Measurements from ENCODE around the gene TRAK1.

TRAK1 gene

GRCh38 chr3:42164656-42165055 is 73.5 kb downstream of the TRAK1 start:
- TF ChIP-seq CTCF (IDR thresholded peaks at IDR 0.05; ENCODE audit: low read depth, low read length) (no peak), EZH2phosphoT487 (IDR thresholded peaks at IDR 0.05; ENCODE audit: low read depth) (no peak)
- no peak overlapping the region for H2AFZ ChIP-seq (ENCODE audit: low read depth, low read length)
- H3K27me3 ChIP-seq (ENCODE audit: low read depth, low read length), result no peaks in the 10 kb centered on the region
- H3K4me3 ChIP-seq (ENCODE audit: low read length), result no peak overlapping the region
- no peak overlapping the region for H3K4me2 ChIP-seq (ENCODE audit: low read length)
- H3K79me2 ChIP-seq (ENCODE audit: low read length), result peaks cover 89% of the 10 kb centered on the region
- peaks cover 7% of the 10 kb centered on the region for H3K4me1 ChIP-seq (ENCODE audit: low read length)
- H3K9ac ChIP-seq (ENCODE audit: low read length), result no peak overlapping the region
- peaks cover 94% of the 10 kb centered on the region for H4K20me1 ChIP-seq (ENCODE audit: insufficient read depth, low read length)
- peaks cover 4% of the 10 kb centered on the region for H3K36me3 ChIP-seq (replicated peaks; ENCODE audit: low read depth, low read length)
- no peak overlapping the region for H3K27ac ChIP-seq (ENCODE audit: low read length)
- no peaks in the 10 kb centered on the region for H3K9me3 ChIP-seq (ENCODE audit: insufficient read depth, low read length)

- no peak overlapping the region for H3K4me3 ChIP-seq (ENCODE audit: low read length)
- H4K20me1 ChIP-seq (ENCODE audit: insufficient read depth, low read length), result peaks cover 94% of the 10 kb centered on the region
- peaks cover 10% of the 10 kb centered on the region for H3K4me1 ChIP-seq (ENCODE audit: low read length)
- H3K27me3 ChIP-seq (ENCODE audit: low read depth, low read length), result no peaks in the 10 kb centered on the region
- peaks cover 89% of the 10 kb centered on the region for H3K79me2 ChIP-seq (ENCODE audit: low read length)
- peaks cover 4% of the 10 kb centered on the region for H3K36me3 ChIP-seq (replicated peaks; ENCODE audit: low read depth, low read length)
- no peak overlapping the region for H3K27ac ChIP-seq (ENCODE audit: low read length)
- TF ChIP-seq CTCF (IDR thresholded peaks at IDR 0.05; ENCODE audit: low read depth, low read length) (no peak), EZH2phosphoT487 (IDR thresholded peaks at IDR 0.05; ENCODE audit: low read depth) (no peak)
- H3K9me3 ChIP-seq (ENCODE audit: insufficient read depth, low read length), result no peaks in the 10 kb centered on the region
- H3K9ac ChIP-seq (ENCODE audit: low read length), result no peak overlapping the region
- H3K4me2 ChIP-seq (ENCODE audit: low read length), result no peak overlapping the region
- H2AFZ ChIP-seq (ENCODE audit: low read depth, low read length), result no peak overlapping the region
These were observed 74.1 kb downstream of the TRAK1 start for GRCh38 chr3:42165211-42165610.

- peaks cover 92% of the 10 kb centered on the region for H4K20me1 ChIP-seq (ENCODE audit: insufficient read depth, low read length)
- H3K9ac ChIP-seq (ENCODE audit: low read length), result no peak overlapping the region
- no peaks in the 10 kb centered on the region for H3K27me3 ChIP-seq (ENCODE audit: low read depth, low read length)
- TF ChIP-seq EZH2phosphoT487 (IDR thresholded peaks at IDR 0.05; ENCODE audit: low read depth) (no peak), CTCF (IDR thresholded peaks at IDR 0.05; ENCODE audit: low read depth, low read length) (no peak)
- H3K4me2 ChIP-seq (ENCODE audit: low read length), result no peak overlapping the region
- no peak overlapping the region for H3K27ac ChIP-seq (ENCODE audit: low read length)
- H3K79me2 ChIP-seq (ENCODE audit: low read length), result peaks cover 88% of the 10 kb centered on the region
- H3K4me1 ChIP-seq (ENCODE audit: low read length), result peaks cover 10% of the 10 kb centered on the region
- H3K9me3 ChIP-seq (ENCODE audit: insufficient read depth, low read length), result no peaks in the 10 kb centered on the region
- H3K4me3 ChIP-seq (ENCODE audit: low read length), result no peak overlapping the region
- H3K36me3 ChIP-seq (replicated peaks; ENCODE audit: low read depth, low read length), result peaks cover 5% of the 10 kb centered on the region
- no peak overlapping the region for H2AFZ ChIP-seq (ENCODE audit: low read depth, low read length)
These were observed 75.1 kb downstream of the TRAK1 start for GRCh38 chr3:42166214-42166613.

- no peak overlapping the region for H3K4me3 ChIP-seq (ENCODE audit: low read length)
- peaks cover 92% of the 10 kb centered on the region for H4K20me1 ChIP-seq (ENCODE audit: insufficient read depth, low read length)
- H3K9ac ChIP-seq (ENCODE audit: low read length), result no peak overlapping the region
- H3K36me3 ChIP-seq (replicated peaks; ENCODE audit: low read depth, low read length), result peaks cover 7% of the 10 kb centered on the region
- TF ChIP-seq CTCF (IDR thresholded peaks at IDR 0.05; ENCODE audit: low read depth, low read length) (no peak), EZH2phosphoT487 (IDR thresholded peaks at IDR 0.05; ENCODE audit: low read depth) (no peak)
- H3K27me3 ChIP-seq (ENCODE audit: low read depth, low read length), result no peaks in the 10 kb centered on the region
- H2AFZ ChIP-seq (ENCODE audit: low read depth, low read length), result no peak overlapping the region
- H3K4me2 ChIP-seq (ENCODE audit: low read length), result no peak overlapping the region
- peaks cover 10% of the 10 kb centered on the region for H3K4me1 ChIP-seq (ENCODE audit: low read length)
- H3K27ac ChIP-seq (ENCODE audit: low read length), result no peak overlapping the region
- H3K9me3 ChIP-seq (ENCODE audit: insufficient read depth, low read length), result no peaks in the 10 kb centered on the region
- H3K79me2 ChIP-seq (ENCODE audit: low read length), result peaks cover 88% of the 10 kb centered on the region
These were observed 75.6 kb downstream of the TRAK1 start for GRCh38 chr3:42166662-42167300.

All from OCI-LY3 (cell line).